ENCODE data around the gene LGI2.

The LGI2 gene

GRCh38 chr4:24956763-24957162, 74.0 kb downstream of the LGI2 start:
- no peak for DNase-seq

GRCh38 chr4:24956091-24956490, 74.7 kb downstream of the LGI2 start:
- no peak for DNase-seq

- no peak for DNase-seq
Observed at GRCh38 chr4:24952667-24953066, 78.1 kb downstream of the LGI2 start.

- no peak for DNase-seq
Observed at GRCh38 chr4:24949970-24950369, 80.8 kb downstream of the LGI2 start.

Measured in NCI-H524 treated with DMSO at 0.1 percent for 48 hours (cell line).